ENCODE results near the gene YIPF1.

Gene YIPF1

GRCh38 chr1:53889304-53890298, at the start of gene YIPF1:
Gene YIPF1 (minus strand): TSS chr1:53889797. CDS start chr1:53888937, 860 bp downstream.
- TF ChIP-seq MAX (IDR thresholded peaks at IDR 0.05) (peak; percentile 93), ZBTB7A (IDR thresholded peaks at IDR 0.05; ENCODE audit: low read depth) (no peak), TAF1 (IDR thresholded peaks at IDR 0.05; ENCODE audit: low read depth) (peak; percentile 69; the same call in 1 of the 2 replicates)

DNA sequence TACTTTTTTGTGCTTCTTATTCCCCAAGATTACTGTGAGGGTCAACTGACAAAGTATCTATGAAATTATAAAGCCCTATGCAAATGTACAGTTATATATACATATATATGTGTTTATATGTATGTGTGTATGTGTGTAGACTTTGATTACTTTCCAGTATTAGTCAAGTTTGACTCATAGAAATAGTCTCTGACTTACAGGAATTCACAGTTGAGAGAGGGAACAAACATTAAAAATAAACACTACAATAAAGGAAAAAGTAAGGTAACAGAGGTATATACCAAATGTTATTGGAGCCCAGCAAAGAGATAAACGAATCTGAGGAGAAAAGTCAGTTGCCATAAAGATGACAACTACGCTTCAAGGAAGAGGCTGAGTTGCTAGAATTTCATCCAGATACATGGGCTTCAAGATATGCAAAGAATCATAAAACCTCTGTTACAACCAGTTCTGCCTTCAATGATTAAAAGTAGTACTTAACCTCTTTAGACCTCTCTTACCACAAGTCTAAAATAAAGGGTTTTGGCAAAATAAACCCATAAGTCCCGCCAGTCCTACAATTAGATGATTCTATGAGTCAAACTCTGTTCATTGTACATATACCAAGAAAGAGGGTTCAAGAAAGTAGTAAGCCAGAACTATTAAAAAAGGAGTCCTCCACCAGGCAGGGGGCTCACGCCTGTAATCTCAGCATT, 48.7 kb upstream of the YIPF1 start:
- TF ChIP-seq TCF12 (IDR thresholded peaks at IDR 0.05; ENCODE audit: low read depth) (no peak), ZBTB7A (IDR thresholded peaks at IDR 0.05; ENCODE audit: low read depth) (no peak)

DNA sequence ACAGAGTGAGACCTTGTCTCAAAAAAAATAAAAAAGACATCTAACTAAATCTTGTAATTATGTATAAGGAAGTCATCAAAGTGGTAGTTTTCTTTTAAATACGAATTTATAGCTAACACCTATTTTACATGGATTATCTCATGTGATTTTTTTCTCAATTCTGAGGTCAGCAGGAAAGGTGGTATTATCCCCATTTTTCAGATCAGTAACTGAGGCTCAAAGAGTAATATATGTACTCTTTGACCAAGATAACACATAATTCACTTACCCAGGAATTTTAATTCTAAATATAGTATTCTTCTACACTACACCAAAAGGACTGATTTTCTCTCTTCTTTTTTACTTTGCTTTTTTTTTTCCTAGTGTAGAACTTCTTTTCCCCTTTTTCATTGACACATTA, 46.8 kb upstream of the YIPF1 start:
- TF ChIP-seq FOXM1 (IDR thresholded peaks at IDR 0.05; ENCODE audit: borderline replicate concordance, low read depth) (no peak), RAD21 (IDR thresholded peaks at IDR 0.05; ENCODE audit: low read depth) (no peak), TCF12 (IDR thresholded peaks at IDR 0.05; ENCODE audit: low read depth) (no peak), NFIC (IDR thresholded peaks at IDR 0.05) (no peak), YY1 (IDR thresholded peaks at IDR 0.05; ENCODE audit: low read depth) (no peak), CEBPB (IDR thresholded peaks at IDR 0.05) (no peak), TEAD4 (IDR thresholded peaks at IDR 0.05) (no peak), TAF1 (IDR thresholded peaks at IDR 0.05; ENCODE audit: low read depth) (no peak), CREB1 (IDR thresholded peaks at IDR 0.05; ENCODE audit: low read depth) (no peak), ZBTB7A (IDR thresholded peaks at IDR 0.05; ENCODE audit: low read depth) (no peak), EP300 (IDR thresholded peaks at IDR 0.05; ENCODE audit: borderline replicate concordance) (no peak), MAX (IDR thresholded peaks at IDR 0.05) (no peak), EGR1 (IDR thresholded peaks at IDR 0.05) (no peak)
- TF ChIP-seq, protein P1, sequence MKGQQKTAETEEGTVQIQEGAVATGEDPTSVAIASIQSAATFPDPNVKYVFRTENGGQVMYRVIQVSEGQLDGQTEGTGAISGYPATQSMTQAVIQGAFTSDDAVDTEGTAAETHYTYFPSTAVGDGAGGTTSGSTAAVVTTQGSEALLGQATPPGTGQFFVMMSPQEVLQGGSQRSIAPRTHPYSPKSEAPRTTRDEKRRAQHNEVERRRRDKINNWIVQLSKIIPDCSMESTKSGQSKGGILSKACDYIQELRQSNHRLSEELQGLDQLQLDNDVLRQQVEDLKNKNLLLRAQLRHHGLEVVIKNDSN (IDR thresholded peaks at IDR 0.05) = no peak

GRCh38 chr1:53934170-53934765, 44.7 kb upstream of the YIPF1 start:
- TF ChIP-seq CEBPB (IDR thresholded peaks at IDR 0.05) (no peak), YY1 (IDR thresholded peaks at IDR 0.05; ENCODE audit: low read depth) (no peak), TAF1 (IDR thresholded peaks at IDR 0.05; ENCODE audit: low read depth) (no peak), RAD21 (IDR thresholded peaks at IDR 0.05; ENCODE audit: low read depth) (no peak)

GRCh38 chr1:53931523-53931922, 41.9 kb upstream of the YIPF1 start:
- TF ChIP-seq NFIC (IDR thresholded peaks at IDR 0.05) = no peak
- no peak for TF ChIP-seq TAF1 (IDR thresholded peaks at IDR 0.05; ENCODE audit: low read depth)
- no peak for TF ChIP-seq YY1 (IDR thresholded peaks at IDR 0.05; ENCODE audit: low read depth)
- TF ChIP-seq EGR1 (IDR thresholded peaks at IDR 0.05) = no peak
- no peak for TF ChIP-seq CREB1 (IDR thresholded peaks at IDR 0.05; ENCODE audit: low read depth)
- TF ChIP-seq FOXM1 (IDR thresholded peaks at IDR 0.05; ENCODE audit: borderline replicate concordance, low read depth) = no peak
- no peak for TF ChIP-seq TEAD4 (IDR thresholded peaks at IDR 0.05)
- TF ChIP-seq EP300 (IDR thresholded peaks at IDR 0.05; ENCODE audit: borderline replicate concordance) = no peak
- TF ChIP-seq REST (IDR thresholded peaks at IDR 0.05; ENCODE audit: low read depth) = no peak

- no peak for TF ChIP-seq REST (IDR thresholded peaks at IDR 0.05; ENCODE audit: low read depth)
- no peak for TF ChIP-seq TAF1 (IDR thresholded peaks at IDR 0.05; ENCODE audit: low read depth)
- TF ChIP-seq TCF12 (IDR thresholded peaks at IDR 0.05; ENCODE audit: low read depth) = no peak
- no peak for TF ChIP-seq YY1 (IDR thresholded peaks at IDR 0.05; ENCODE audit: low read depth)
Measured at GRCh38 chr1:53930932-53931331, 41.3 kb upstream of the YIPF1 start.
